Renal cortex interstitium (tissue), 11 donors: Measurements from ENCODE around the gene SRSF8. TPM values are rescaled to one million over a fixed set of nuclear protein-coding genes. Genes with fewer than 3 reads are reported as not detected.
"Not testable (repeated sequence)": the region's sequence is repeated elsewhere in the genome, so short reads cannot be mapped to it uniquely, and the experiment has no call there.

Source experiments
- DNase-seq, 11 donors: peaks; one replicate each; pipeline ENCODE4 v3.0.0-alpha.2; 2013; ENCODE audit warnings: low read depth in 9 of 11, low spot score in 4 of 11; ENCODE audit errors: extremely low read depth in 1 of 11
- polyA plus RNA-seq, 3 donors: library from polyadenylated mRNA; unstranded; fragments of 120-200 nt; gene quantifications; one replicate each; pipeline ENCODE4 v1.2.1, GENCODE V29; 2013; ENCODE audit not compliant: insufficient read length in 3 of 3

SRSF8 gene
- polyA plus RNA-seq, 3 donors, result 60.2 to 72.7 (median 60.8) TPM

DNA sequence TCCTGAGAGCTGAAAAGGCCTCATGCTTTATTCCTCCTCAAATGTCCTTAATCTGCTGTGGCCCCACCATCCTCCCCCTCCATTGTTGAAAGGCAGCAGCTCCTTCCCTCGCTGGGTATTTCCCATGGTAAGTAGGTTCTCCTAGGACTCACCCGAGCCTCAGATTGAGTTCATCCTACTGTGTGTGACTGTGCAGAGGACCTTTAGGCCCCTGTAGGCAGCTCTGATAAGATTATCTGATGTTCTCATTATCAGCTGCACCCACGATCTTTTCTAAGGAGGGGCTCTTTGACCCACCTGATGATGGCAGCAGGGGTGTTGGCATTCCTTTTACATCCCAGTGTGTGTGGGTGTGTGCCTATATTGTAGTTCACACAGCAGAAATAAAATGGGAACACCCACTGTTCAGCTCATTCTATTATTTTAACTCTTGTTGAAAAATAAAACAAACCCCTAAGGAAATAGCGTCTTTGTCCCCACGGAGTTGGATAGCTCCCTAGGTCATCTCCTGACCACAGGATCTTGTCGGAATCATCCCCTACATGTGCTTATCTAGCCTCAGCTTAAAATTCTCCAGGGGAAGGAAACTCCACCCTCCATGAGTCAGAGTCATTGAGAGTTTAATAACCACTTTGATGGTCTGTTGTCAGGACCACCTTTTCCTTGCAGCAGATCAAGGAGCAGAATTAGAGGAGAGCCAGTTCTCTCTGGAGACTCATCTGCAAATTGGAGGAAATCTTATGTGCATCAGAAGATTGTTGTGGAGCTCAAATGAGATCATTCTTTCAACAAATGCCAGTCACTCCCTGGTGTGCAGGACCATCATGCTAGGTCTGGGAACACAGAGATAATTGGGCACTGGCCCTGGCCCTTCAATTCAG lies 42.2 kb downstream of the SRSF8 start:
- DNase-seq, result no peak

GRCh38 chr11:95111471-95111870 lies 44.8 kb downstream of the SRSF8 start:
- DNase-seq, result not testable (repeated sequence)

GRCh38 chr11:95111923-95112540 lies 45.3 kb downstream of the SRSF8 start:
- DNase-seq, result no peak

- no peak for DNase-seq
Observed at GRCh38 chr11:95115597-95115996, 48.9 kb downstream of the SRSF8 start.

DNA sequence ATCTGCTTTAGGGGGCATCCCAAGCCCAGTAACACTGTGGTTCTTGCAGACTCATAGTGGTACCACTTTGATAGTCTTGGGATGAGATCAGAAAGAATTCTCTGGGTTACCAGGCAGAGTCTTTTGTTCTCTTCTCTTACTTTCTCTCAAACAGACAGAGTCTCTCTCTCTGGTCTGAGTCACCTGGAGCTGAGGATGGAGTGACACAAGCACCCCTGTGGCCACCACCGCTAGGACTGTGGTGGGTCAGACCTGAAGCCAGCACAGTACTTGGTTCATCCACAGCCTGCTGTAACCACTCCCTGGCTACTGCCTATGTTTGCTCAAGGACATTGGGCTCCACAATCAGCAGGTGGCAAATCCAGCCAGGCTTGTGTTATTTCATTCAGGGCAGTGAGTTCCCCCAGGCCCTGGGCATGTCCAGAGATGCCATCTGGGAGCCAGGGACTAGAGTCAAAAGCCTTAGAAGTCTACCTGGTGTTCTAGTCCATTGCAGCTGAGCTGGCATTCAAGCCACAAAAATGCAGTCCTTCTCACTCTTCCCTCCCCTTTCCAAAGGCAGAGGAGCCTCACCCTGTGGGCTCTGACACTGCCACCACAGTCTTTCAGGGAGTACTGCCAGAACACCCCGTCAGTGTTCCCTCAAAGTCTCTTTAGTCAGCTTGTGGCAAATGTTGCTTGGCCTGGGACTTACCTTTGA lies 52.8 kb downstream of the SRSF8 start:
- no peak for DNase-seq

Other genes with a start within 250 kb of the SRSF8 start
- gene CWC15, start 93.4 kb upstream of the SRSF8 start, polyA plus RNA-seq, result 100 to 1,000 TPM; 110 to 131 (median 111) TPM
- gene KDM4D, start 93.2 kb upstream of the SRSF8 start, polyA plus RNA-seq, result 1 to 10 TPM; 2.0 to 2.1 (median 2.0) TPM
- gene KDM4E, start 41.7 kb upstream of the SRSF8 start, polyA plus RNA-seq, result under 1 TPM; 0.20 to 0.54 (median 0.30) TPM
- gene KDM4F, start 17.5 kb upstream of the SRSF8 start, polyA plus RNA-seq, result not detected
- gene ENDOD1, start 22.9 kb downstream of the SRSF8 start, polyA plus RNA-seq, result 10 to 100 TPM; 18.1 to 24.4 (median 22.4) TPM
- 10 to 100 TPM; 65.3 to 80.8 (median 71.1) TPM for gene SESN3, start 164.3 kb downstream of the SRSF8 start, polyA plus RNA-seq